HUES6 (cell line): ENCODE measurements around the gene LIMK1.
"Not testable (repeated sequence)": the region's sequence is repeated elsewhere in the genome, so short reads cannot be mapped to it uniquely, and the experiment has no call there.

Source experiments
- H3K27ac ChIP-seq: 2 replicates; pipeline ENCODE4 v1.7.0; 2013; ENCODE audit warnings: low read depth, mild to moderate bottlenecking, low read length, inconsistent platforms
- H3K27me3 ChIP-seq: 2 replicates; pipeline ENCODE4 v1.6.1; 2013; ENCODE audit warnings: low read length; ENCODE audit not compliant: control insufficient read depth, insufficient read depth
- H3K36me3 ChIP-seq: 2 replicates; pipeline ENCODE4 v1.6.1; 2013; ENCODE audit warnings: low read length; ENCODE audit not compliant: control insufficient read depth, insufficient read depth
- H3K4me1 ChIP-seq: 2 replicates; pipeline ENCODE4 v1.6.1; 2013; ENCODE audit warnings: low read length; ENCODE audit not compliant: control insufficient read depth, insufficient read depth
- H3K4me3 ChIP-seq: 2 replicates; pipeline ENCODE4 v1.5.1; 2013; ENCODE audit warnings: low read depth, low read length
- H3K9ac ChIP-seq: one replicate; pipeline ENCODE4 v1.6.1; 2013; ENCODE audit warnings: mild to moderate bottlenecking, low read length
- H3K9me3 ChIP-seq: 2 replicates; pipeline ENCODE4 v1.6.1; 2013; ENCODE audit warnings: low read depth, low read length; ENCODE audit not compliant: control insufficient read depth, insufficient read depth

Gene LIMK1

DNA sequence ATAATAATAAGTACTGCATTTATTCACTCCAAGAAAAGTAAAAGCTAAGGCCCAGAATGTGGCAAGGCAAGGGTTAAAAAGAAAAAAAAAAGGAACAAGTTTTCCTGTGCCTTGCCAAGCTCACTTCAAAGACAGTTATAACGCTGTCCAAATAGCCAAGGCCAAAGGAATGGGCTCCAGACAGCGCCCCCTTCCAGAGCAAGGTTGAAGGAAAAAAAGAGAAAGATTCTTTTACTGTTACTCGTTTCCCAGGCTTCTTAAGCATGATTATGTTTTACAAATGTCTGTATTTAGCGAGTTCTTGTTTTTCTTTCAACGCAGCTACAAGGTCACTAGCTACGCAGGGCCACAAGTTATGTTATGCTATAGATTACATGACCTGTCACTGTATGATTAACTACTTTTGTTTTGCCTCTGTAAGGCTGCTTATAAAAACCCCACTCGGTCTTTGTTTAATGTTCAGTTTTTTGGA is 81.4 kb downstream of the LIMK1 start:
- no peaks in the 10 kb centered on the region for H3K27me3 ChIP-seq
- H3K4me3 ChIP-seq = no peak overlapping the region
- no peaks in the 10 kb centered on the region for H3K4me1 ChIP-seq
- H3K9me3 ChIP-seq = peaks cover 7% of the 10 kb centered on the region; the same call in 1 of the 2 replicates
- no peaks in the 10 kb centered on the region for H3K36me3 ChIP-seq
- no peak overlapping the region for H3K9ac ChIP-seq
- no peak overlapping the region for H3K27ac ChIP-seq

DNA sequence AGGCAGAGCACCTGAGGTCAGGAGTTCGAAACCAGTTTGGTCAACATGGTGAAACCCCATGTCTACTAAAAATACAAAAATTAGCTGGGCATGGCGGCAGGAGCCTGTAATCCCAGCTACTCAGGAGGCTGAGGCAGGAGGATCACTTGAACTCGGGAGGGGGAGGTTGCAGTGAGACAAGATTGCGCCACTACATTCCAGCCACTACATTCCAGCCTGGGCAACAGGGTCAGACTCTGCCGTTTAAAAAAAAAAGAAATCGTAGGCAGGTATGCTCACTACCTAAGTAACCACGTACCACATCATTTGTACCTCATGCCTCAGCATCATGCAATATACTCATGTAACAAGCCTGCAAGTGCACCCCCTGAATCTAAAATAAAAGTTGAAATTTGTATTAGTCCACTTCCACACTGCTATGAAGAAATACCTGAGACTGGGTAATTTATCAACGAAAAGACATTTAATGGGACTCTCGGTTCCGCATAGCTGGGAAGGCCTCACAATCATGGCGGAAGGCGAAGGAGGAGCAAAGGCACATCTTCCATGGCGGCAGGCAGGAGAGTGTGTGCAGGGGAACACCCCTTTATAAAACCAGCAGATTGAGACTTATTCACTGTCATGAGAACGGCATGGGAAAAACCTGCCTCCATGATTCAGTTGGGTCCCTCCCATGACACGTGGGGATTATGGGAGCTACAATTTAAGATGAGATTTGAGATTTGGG is 82.4 kb downstream of the LIMK1 start:
- H3K27me3 ChIP-seq = no peaks in the 10 kb centered on the region
- H3K4me3 ChIP-seq = no peak overlapping the region
- no peak overlapping the region for H3K9ac ChIP-seq
- H3K36me3 ChIP-seq = no peaks in the 10 kb centered on the region
- H3K27ac ChIP-seq = no peak overlapping the region
- H3K4me1 ChIP-seq = no peaks in the 10 kb centered on the region
- peaks cover 7% of the 10 kb centered on the region; the same call in 1 of the 2 replicates for H3K9me3 ChIP-seq

DNA sequence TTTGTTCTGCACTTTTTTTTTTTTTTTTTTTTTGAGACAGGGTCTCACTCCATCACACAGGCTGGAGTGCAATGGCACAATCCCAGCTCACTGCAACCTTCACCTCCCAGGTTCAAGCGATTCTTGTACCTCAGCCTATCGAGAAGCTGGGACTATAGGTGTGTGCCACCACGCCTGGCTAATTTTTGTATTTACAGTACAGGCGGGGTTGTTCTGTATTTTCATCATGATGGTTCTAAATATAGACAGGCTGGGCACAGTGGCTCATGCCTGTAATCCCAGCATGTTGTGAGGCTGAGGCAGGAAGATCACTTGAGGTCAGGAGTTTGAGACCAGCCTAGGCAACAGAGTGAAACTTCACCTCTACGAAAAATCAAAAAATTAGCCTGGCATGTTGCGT is 83.7 kb downstream of the LIMK1 start:
- not testable (repeated sequence) for H3K9ac ChIP-seq, H3K4me3 ChIP-seq, H3K27ac ChIP-seq, H3K4me1 ChIP-seq, H3K9me3 ChIP-seq, H3K27me3 ChIP-seq, H3K36me3 ChIP-seq
